GM04504 (cell line): ENCODE measurements around the gene DYNC2LI1.

Experiments
- DNase-seq: peaks from one replicate; pipeline ENCODE4 v3.0.0-alpha.2; 2012; ENCODE audit warnings: low read depth

The DYNC2LI1 gene

DNA sequence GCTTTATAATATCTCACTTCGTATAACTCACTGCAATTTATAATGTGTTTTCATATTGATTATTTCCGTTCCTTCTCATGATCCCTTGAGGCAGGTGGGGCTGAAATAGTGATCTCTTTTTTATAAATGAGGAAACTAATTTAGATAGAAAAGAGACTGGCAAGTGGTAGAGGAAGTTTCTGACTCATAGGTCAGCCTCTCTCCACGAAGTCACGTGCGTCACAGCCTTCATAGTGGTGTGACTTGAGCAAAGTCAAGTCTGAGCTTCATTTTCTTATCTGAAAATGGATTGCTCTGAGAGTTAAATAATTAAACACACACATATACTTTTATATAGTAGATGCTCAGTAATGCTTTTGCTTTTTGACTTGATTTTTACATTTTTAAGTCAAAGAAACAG is 44.9 kb downstream of the DYNC2LI1 start:
- DNase-seq: no peak

DNA sequence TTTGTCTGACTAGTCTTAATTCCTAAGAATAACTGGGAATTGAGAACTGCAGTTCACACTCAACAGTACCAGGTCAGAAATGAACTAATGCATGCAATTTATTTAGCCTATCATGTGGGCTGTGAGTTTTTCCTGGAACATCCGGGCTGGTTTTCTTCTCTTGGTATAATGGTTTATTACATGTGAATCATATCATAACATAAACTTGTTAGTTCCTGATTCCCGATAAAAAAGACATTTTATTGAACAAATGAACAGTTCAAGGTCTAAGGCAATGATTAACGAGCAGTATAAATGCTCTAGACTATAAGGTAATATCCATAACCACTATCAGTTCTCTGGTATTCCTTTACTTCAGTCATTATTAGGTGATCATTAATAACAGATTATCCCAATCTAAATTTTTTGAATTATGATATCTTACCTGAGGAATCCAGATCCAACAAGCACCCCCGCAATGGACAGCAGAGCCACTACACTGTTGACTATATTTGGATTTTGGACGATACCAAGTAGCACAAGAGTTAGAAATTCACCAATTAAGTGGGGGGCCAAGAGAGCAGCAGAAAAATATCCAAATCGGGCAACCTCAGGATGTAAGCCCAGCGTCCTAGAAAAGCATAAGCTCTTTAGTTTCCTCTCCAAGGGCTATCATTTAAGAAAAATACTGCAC is 45.8 kb downstream of the DYNC2LI1 start:
- DNase-seq: no peak

DNA sequence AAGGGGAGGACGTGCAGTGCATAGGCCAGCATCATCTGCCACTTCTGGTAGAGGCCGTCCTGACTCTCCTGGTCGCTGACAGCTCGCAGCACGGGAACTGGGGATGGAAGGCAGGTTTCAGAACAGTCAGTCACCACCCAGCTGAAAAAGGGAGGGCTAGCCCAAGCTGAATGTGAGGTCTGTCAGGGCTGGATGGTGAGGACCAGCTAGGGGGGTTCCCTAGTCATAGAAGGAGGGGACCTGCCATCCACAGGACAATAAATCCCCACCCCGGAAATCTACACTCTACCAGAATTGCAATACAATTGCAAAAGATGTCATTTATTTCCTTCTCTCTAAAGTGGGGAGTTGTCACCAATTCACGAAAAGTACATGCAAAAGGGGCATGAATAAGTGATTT is 49.0 kb downstream of the DYNC2LI1 start:
- no peak for DNase-seq

DNA sequence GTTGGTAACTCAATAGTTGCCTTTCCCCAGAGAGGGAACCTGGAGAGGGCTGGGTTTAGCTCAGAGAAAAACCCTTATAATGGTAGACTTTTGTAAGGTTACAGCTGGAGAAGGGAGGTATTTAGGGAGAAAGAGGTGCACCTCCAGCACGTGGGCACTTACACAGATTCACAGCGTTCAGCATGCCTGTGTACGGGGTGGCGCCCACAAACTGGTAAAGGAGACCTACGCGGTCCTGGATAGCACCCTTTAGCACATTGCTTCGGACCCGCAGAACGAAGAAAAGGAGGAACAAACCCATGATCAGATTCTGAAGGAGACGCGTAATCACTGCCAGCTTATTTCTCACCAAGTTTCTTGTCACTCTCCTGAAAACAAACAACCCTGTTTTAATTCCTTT is 49.9 kb downstream of the DYNC2LI1 start:
- DNase-seq: no peak

DNA sequence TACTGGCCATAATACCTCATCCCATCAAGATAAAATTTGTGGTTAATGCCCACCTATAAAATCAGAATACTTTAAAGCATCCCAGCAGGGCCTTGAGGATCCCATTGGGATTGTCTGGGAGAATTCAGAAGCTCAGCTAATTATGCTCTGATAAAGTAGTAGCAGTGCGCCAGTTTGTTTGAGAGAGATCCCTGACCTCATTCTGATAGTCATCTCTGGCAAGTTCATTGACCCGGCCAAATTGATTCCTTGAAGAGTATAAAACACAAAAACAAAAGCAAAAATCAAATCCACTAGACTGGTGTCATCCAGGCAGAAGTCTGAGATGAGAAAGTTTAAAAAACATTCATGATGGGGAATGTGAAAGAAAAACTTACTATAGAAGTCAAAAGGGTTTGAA is 50.7 kb downstream of the DYNC2LI1 start:
- DNase-seq: no peak

DNA sequence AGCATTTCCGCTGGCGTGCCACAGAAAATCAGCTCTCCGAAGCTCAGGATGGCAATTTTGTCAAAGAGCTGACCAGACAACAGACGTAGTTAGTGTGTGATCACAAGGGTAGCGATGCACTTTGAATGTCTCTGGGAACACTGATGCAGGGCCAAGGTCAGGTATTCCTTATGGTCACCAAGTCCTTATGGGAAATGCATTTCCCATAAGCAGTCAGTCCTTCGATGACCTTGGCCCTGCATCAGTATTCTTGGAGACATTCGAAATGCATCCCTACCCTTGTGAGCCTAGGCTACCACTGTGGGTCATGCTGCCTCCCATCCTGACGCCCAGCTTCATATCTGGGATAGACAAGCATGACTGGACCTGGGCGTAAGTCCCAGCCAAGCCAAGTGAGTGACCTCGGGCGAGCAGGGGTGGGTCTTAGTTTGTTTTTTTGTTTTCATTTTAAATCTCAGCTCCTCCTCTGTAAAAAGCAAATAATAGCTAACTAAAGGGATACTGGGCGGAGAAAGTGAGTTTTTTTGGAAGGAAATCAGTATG is 51.2 kb downstream of the DYNC2LI1 start:
- no peak for DNase-seq

DNA sequence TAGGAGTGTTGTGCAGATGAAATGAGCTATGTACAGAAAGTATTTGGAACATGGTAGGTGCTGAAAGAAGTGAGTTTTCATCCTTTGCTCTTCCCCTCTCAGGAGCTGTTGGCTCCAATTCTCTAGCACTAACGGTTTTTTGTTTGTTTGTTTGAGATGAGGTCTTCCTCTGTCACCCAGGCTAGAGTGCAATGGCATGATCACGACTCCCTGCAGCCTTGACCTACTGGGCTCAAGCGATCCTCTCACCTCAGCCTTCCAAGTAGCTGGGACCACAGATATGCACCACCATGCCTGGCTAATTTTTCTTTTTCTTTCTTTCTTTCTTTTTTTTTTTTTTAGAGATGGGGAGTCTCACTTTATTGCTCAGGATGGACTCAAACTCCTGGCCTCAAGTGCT is 52.0 kb downstream of the DYNC2LI1 start:
- DNase-seq: no peak

DNA sequence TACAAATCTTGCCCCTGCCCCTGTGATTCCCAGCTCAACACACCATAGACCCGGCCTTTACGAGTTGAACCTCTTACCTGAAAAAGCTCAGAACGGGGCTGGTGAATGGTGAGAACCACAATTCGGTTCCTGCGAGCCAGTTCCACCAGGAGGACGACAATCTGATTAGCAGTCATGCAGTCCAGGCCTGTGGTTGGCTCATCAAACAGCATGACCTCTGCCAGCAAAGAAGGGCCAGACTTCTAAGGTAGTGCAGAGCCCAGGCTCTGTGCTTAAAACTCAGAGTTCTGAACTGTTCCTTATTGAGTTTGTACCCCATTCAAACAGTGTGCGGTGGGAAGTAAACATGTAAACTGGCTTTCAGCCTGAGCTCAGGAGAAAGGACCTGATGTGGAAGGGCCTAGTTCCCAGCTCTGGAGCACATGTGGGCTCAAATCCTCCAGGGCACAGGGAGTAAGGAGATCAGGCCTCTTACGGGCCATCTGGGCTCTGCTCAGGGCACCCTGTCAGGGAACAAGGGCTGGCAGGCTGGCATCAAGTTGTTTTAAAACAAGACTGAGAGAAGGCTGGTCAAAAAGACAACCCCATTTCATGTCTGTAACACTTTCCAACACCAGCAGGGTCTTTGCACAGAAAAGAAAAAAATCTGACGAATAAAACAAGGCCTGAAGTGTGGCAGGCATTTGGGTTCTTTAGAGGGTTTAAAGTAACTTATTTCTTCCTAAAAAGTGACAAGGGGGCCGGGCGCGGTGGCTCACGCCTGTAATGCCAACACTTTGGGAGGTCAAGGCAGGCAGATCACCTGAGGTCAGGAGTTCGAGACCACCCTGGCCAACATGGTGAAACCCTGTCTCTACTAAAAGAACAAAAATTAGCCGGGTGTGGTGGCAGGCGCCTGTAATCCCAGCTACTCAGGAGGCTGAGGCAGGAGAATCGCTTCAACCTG is 52.7 kb downstream of the DYNC2LI1 start:
- no peak for DNase-seq

DNA sequence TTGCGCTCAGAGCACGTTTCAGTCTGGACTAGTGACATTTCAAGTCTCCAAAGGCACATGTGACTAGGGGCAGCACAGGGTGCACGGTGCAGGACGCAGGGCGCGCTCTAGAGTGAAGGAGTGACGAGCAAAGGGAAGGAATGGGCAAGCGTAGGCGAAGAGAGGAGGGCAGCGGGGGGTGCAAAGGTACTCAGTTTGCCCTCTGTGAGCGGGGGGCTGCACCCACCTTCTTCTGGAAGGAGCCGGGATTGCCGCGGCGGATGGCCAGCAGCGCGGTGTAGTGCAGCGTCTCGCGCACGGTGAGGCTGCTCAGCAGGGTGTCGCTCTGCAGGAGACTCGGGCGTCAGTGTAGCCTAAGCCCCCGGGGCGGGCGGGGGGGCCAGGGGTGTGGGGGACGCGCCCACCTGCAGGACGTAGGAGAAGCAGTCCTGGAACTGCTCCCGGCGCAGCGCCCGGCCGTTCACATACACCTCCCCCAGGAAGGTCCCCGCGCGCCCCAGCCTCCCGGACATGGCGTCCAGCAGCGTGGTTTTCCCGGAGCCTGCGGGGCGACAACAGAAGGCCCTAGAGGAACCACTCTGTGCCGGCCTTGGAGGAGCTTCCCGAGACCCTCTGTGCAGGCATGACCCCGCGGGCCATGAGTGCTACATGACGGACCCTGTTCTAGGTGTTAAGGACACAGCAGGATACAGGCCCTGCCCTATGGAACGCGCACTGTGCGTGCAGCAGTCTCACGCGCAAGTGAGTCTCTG is 57.9 kb downstream of the DYNC2LI1 start:
- no peak for DNase-seq

DNA sequence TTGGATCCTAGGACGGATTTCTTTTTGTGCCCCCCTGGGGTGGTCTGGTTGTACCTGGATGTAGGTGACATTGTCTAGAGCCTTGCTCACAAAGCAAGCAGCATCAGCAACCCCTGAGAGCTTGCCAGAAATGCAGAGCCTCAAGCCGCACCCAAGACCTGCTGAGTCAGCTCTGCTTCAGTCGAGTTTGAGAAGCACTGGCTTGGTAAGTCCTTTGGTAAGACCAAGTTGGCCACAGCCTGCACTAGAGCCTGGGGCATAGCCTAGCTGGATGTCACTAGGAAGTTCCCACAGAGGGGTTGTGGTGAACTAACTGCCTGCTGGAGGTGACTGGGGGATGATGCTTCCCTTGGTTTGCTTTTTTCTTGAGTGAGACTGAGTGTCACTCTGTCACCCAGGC is 58.6 kb downstream of the DYNC2LI1 start:
- no peak for DNase-seq

DNA sequence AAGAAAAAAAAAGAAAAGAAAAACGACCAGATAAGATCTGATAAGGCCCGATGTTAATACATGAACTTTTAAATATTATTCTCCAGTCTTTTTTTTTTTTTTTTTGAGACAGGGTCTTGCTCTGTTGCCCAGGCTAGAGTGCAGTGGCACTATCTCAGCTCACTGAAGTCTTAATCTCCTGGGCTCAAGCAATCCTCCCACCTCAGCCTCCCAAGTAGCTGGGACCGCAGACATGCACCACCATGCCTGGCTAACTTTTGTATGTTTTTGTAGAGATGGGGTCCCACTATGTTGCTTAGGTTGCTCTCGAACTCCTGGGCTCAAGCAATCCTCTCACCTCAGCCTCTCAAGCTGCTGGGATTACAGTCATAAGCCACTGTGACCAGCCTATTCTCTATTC is 63.2 kb downstream of the DYNC2LI1 start:
- DNase-seq: no peak

DNA sequence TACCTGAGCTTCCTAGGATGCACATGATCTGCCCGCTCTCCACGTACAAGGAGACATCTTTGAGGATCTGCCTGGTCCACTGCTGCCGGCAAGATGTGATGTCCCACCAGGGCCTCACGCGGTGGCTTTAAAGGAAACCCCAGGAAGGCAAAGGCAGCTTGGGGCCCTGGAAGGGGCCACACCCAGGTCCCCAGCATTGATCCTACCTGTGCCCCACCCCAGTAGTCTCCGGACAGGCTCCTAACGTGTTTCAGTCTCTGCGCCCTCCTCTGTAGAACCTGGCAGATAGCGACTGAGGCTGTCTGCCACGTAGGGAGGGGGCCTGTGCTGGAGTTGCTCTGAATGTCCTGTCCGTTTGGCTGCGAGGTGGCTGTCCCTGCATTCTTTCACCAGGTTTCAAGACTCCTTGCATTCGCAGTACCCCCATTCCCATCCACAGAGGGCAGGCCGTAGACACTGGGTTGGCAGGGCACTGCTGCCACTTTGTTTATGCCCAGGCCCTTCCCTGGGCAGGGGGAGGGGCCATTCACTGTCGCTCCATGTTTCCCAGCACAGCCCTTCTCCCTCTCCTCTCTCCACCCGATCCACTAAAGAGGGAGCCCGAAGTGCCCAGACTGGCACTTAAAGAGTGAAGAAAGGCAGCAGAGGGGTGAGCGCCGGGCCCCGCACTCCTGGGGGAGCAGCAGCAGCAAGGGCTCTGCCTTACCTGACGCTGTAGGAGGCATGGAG is 64.2 kb downstream of the DYNC2LI1 start:
- DNase-seq: no peak

DNA sequence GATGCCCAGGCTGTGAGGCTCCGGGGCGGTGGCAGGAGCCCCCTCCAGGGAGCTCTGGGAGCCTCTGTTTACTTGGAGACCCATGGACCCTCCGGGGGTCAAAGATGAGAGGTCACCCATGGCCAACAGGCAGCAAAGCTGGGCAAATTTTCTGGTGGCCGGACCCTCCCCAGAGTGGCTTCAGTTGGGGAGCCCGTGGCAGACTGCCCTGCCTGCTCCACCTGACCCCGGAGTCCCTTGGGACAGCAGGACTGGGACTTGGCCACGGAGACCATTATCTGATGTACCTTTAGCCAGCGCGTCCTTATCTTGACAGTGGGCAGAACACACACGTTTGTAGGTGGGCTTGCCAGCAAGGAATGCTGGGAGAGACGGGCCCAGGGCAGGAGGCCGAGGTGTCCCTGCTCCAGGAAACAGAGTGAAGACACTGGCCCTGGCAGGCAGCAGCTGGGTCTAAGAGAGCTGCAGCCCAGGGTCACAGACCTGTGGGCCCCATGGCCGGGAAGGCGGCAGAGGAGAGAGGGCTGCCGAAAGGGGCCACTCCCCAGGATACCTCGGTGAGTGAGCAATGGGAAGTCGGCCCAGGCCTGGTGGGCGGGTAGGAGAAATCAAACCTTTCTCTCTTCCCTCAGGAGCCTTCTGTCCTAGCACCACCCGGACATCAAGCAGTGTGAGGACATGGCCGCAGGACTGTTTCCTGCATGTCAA is 64.9 kb downstream of the DYNC2LI1 start, which contains the start of the genes ABCG5 and ABCG8:
Gene ABCG5, minus strand, starts transcription at position 280 of the 708 bp plus-strand sequence. Its CDS starts 160 bp downstream, at position 120.
Gene ABCG8, plus strand, starts transcription at position 412 of the 708 bp plus-strand sequence. Its CDS starts 83 bp downstream, at position 495.
- DNase-seq: no peak

DNA sequence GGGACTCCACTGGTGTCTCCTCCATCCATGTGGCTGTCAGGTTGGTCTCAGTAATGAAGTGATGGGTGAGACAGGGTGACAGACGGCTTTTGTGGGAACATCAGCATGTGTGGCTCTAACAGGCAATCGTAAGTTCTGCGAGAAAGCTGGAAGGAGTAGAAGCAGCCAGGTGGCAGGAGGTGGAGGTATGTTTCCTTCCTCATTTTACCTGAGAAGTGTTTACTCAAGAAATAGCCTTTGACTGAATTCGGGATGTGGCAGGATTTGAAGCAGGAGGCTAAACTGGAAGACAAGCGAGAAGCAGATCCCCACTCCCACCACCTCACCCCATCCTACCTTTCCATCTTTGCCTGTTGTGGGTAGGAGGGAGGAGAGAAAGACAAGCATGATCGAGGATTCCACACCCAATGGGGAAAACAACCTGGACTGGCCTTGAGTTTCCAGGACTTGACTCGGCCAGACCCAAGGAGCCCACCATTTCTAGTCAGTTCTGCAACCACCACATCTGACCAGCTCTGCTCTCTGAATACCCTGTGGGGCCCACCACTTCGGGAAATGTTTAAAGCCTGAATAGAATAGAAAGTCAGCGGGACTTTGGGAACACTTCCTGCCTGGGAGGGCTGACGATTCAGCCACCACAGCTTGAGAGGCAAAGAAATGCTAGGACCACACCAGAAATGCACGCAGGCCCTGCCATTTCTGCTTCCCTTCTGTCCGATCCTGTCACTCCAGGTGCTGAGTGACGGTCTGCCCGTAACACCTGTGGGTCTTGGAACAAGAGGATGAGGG is 66.1 kb downstream of the DYNC2LI1 start:
- DNase-seq: no peak

DNA sequence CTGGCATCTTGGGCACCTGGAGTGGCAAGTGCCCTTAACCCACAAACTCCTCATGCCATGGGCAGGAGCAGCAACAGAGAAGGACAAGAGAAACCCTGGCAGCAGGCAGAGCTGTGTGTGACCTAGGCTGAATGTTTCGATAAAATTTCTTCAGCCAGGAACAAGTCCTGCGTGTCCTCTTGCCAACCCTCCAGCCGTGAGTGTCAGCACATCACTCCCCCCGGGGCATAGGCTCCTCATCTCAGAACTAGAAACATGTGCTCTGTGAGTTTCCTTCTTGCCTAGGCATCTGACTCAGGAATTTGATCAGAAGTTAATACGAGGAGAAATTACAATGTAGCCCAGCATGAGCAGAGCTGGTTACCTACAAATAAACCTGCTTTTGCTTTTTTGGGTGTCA is 67.1 kb downstream of the DYNC2LI1 start:
- DNase-seq: no peak

DNA sequence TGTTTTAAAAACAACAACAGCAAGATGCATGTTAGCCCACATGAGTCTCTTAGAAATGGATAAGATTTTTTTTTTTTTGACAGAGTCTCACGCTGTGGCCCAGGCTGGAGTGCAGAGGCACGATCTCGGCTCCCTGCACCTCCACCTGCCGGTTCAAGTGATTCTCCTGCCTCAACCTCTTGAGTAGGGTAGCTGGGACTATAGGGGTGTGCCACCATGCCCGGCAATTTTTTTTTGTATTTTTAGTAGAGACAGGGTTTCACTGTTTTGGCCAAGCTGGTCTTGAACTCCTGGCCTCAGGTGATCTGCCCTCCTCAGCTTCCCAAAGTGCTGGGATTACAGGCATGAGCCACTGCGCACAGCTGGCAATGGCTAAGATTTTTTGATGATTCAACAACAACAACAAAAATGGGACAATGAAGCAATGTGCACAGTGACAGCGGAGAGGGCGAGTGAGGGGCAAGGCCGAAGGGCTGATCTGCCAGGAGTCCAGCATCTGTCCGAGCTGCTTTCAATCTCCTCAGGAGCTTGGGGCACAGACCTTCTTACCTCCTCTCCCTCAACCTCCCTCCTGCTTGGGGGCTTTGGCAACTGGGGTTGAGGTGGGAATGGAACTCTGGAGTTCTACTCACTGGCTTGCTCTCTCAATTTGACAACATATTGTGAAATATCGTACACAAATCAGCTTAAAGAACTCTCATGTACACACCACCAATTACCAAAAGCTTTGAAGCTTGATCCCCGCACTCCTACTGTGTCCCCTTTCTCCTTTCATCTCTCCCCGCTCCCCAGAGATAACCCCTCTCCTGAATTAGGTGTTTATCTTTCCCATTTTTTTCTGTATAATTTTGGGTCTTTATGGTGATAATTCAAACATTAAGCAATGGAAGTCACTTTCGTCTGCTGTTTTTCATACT is 68.4 kb downstream of the DYNC2LI1 start:
- DNase-seq: no peak

DNA sequence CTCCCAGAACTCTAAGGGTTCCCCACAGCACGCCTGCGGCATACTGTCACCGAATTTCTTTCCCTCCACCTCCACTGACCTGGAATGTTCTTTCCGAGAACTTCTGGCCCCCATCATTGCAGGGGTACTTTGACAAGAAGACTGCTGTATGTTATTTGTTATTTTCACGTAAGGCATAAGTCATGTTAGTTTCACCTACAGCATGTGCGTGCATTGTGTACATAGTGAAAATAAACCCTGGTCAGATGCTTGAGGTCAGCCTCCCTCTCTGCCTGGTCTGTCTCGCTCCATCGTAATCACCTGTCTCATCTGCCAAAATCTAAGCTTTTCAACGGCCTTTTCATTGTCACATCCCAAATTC is 69.0 kb downstream of the DYNC2LI1 start:
- no peak for DNase-seq

DNA sequence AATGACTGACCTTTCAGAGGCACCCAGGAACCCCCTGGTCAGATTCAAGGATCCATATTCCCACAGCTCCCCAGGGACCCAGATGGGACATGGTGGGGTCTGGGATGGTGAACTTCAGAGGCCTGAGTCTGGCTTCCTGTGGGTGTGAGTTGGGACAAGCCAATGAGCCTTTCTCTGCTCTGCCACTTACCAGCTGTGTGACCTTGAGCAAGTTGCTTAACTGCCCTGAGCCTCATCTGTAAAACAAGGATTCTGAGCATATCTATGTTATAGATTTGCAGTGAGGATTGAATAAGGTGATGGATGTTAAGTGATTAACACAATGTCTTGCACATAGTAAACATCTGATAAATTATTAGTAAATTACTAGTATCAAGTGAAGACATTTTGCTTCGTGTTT is 71.3 kb downstream of the DYNC2LI1 start:
- no peak for DNase-seq
